NCI-H526 treated with DMSO at 0.1 percent for 48 hours (cell line): ENCODE results near the gene SLC7A4.
"Not testable (repeated sequence)": the region's sequence is repeated elsewhere in the genome, so short reads cannot be mapped to it uniquely, and the experiment has no call there.

Experiments
- DNase-seq: peaks from one replicate; lab custom pipeline; 2025; lab: John Stamatoyannopoulos, UW

Gene SLC7A4

DNA sequence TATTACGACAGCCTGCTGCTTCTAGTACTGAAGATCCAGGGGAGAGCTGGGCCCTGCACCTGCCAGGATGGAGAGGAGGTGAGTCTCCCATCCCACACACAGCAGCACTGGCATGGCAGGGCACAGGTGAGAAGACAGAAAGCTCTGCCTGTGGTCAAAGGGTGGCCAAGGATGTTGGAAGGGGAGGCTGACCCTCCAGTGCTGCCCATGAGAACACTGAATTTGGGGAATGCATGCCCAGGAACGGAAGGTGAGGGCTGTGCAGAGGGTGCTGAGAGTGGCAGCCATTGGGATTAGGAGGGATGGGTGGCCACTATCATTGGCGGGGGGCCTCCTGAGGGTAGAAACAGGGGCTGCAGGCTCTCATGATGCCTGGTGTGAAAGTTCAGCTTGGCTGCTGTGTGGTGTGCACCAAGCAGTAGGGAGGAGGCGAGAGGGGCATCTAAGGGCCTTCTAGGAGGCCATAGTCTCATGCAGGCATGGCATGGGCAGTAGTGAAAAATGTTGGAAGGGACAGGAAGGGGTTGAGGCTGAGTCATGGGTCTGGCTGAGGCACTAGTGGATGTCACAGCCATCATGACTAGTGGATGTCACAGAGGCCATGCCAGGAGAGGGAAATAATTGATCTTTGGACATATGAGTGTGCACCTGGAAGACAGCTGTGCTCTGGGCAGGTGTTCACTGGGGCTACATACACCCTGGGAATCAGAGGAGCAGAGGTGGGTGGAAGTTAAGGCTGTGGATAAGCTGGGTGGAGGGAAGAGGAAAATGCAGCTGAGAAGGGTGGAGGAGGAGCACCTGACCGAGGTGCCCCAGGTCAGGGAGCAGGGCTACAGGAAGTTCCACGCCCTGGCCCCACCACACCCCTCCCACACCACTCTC is 10.9 kb upstream of the SLC7A4 start:
- DNase-seq: no peak

DNA sequence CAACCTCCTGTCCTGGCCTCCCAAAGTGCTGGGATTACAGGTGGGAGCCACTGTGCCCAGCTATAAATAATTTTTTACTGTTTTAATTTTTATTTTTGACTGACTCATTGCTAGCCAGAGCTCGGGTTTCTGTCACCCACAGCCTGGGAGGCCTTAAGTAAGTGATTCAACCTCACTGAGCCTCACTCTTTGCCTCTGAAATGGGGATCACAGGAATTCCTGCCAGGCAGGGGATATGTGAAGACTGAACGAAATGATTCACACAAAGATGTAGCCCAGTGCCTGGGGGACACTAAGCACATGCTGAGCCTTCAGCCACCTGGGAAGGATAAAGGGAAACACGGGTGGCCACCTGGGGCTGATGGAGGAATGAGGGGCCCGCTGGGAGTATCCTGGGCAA is 9.6 kb upstream of the SLC7A4 start:
- DNase-seq: no peak

DNA sequence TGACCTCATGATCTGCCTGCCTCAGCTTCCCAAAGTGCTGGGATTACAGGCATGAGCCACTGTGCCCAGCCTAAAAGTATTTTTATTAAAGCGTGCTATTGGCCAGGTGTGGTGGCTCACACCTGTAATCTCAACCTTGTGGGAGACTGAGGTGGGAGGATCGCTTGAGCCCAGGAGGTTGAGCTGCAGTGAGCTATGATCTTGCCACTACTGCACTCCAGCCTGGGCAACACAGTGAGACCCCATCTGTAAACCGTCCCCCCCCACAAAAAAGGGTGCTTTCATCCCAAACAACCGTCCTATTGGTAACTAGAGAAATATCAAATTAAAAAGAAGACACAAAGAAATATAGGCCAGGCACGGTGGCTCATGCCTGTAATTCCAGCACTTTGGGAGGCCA is 6.8 kb upstream of the SLC7A4 start:
- not testable (repeated sequence) for DNase-seq

DNA sequence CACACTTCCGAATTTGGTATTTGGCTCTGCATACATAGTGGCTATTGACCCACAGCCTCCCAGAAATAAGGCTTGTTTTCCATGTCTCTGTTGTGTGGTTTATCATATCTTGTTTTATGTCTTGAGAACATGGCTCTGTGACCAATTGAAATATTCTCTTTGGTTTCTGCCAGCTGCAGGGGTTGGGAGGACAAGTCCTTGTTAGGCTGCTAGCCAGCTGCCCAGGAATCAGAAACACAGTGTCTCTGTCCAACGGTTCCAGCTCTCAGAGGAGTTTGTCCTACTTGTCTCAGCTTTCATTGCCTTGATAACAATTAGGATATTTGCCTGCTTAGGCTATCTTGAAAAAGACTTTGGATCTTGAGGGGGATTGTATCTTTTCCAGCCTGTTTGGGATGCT is 6.0 kb upstream of the SLC7A4 start:
- DNase-seq: no peak

DNA sequence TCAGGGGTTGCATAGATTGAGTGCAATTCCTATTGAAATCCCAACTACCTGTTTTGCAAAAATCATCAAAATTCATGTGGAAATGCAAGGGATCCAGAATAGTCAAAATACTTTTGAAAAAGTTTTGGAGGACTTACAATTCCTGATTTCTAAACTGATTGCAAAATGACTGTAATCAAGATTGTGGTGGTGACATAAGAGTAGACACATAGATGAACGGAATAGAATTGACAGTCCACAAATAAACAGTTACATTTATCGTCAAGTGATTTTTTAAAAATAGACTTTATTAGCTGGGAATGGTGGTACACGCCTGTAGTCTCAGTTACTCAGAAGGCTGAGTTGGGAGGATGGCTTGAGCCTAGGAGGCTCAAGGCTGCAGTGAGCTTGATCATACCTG is 2.6 kb upstream of the SLC7A4 start:
- DNase-seq: no peak

DNA sequence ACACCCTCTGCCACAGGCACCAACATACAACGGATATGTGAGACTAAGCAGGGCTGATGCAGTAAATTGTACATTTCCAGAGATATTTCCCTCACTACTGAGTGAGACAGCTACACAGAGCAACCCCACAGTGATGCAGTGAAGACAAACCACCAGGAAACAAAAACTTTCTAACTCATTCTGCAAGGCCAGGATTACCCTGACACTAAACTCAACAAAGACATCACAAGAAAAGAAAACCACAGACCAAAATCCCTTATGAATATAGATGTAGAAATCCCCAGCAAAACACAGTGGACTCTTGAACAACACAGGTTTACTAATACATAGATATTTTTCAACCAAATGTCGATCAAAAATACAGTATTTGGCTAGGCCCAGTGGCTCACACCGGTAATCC is 1.5 kb upstream of the SLC7A4 start:
- DNase-seq: no peak

DNA sequence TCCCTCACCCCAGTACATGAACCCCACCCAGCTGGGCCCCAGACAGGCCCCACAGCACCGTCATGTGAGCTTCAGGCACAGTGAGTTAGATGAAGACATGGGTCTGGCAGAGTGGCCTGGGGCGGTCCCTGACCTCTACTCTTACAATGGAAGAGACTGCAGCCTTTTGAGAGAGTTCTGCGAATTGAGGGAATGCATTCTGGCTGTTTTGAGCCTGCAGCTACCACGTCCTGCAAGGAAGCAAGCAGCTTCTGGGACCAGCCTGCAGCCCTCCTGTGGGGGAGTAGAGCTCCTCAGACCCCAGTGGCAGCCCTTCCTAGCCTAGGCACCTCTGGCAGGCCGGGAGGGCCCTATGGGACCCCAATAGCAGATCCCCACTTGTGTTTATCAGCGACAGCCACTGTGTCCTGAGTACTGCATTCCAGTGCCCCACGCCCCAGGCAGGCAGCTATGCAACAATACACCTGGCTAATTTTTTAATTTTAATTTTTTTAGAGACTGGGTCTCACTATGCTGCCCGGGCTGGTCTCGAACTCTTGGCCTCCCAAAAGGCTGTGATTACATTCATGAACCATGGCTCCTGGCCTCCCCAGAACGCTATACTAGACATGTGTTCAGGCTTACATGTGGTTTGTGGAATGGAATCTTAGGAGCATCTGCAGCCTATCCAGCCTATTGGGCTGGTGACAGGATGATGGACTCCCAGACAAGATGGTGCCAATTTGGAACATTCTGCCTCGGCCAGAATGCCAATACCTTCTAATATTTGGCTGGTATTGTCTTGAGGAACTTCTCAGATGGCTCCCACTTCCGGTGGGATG is 717 bp upstream of the SLC7A4 start:
- no peak for DNase-seq

DNA sequence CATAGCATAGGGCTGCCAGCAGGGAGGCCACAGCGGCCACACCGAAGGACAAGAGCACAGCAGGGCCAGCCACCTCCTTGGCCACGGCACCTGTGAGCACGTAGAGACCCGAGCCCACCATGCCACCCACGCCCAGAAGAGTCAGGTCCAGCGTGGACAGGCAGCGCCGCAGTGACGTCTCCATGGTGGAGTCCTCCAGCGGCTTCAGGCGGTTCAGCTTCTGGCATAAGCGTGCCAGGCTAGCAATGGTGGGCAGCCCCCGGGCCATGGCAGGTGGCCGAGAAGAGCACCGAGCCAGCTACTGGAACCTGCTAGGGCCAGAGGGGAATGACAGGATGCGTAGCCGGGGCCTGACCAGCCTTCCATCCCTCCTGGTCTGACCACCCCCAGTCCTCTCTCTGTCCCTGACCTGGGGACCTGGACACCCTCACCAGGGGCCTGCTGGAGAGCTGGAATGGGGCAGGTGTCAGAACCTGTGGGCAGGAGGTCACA is 770 bp downstream of the SLC7A4 start:
- no peak for DNase-seq

DNA sequence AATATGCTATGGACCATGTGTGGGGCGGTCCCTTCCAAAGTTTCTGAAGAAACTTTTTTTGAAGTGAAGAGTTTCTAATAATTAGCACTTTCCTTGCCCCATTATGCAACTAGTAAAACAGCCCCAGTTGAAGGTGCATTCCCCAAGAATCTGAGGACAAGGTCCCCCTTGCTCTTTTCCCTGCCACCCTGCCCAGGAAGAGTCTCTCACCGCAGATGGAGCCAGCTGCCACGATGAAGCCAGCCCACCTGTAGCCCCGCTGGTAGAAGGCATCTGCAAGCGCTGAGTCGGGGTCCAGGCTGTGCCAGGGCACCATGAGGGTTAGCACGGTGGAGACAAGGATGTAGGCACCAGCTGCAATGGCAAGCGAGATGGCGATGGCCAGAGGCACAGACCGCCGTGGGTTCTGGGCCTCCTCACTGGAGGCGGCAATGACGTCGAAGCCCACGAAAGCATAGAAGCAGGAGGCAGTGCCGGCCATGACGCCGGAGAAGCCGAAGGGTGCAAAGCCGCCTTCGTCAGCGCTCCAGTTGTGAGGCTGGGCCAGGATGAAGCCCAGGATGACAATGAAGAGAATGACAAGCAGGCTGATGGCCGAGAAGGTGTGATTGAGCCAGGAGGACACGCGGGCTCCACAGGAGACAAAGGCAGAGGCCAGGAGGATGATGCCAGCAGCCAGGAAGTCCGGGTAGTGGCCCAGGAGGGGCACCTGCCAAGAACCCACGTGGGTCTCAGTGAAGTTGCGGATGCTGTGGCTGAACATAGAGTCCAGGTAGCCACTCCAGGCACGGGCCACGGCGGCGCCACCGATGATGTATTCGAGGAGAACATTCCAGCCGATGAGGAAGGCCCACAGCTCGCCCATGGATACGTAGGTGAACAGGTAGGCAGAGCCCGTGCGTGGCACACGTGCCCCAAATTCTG is 1.5 kb downstream of the SLC7A4 start:
- no peak for DNase-seq

DNA sequence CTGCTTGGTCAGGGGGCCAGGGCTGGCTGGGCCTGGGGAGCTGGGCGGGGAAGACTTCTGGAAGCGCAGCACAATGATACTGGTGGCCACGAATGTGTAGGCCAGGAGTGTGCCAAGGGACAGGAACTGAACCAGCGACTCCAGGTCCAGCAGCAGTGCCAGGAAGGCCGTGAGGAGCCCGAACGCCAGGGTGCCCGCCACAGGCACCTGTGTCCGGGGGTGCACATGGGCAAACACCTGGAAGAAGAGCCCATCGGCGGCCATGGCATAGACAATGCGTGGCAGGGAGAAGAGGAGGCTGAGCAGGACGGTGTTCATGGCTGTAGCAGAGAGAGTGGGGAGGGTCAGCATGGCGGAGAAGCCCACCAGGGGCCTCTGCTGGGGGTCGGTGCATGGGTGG is 2.3 kb downstream of the SLC7A4 start:
- no peak for DNase-seq

DNA sequence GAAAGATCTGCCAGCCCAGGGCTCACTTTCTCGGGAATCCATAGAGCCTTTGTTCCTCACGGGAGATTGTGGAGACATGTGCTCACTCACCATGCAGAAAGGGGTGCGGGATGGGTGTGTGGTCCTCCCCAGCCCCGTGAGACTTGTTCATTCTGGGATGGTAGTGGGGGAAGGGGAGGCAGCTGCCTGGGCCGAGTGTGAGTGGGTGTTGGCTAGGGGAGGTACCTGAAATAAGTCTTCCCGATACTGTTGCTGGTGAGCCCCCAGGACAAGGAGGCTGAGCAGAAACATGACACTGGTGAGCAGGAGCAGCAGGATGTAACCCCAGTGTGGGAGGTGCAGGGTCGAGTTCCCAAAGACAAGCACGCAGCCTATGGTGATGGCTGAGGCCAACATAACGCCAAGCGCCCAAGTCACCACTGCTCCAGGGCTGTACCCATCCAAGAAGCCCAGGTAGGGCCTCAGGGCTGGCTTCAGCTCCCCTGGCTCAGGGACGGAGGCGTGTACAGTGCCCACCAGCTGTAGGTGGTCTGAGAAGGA is 2.8 kb downstream of the SLC7A4 start:
- no peak for DNase-seq

DNA sequence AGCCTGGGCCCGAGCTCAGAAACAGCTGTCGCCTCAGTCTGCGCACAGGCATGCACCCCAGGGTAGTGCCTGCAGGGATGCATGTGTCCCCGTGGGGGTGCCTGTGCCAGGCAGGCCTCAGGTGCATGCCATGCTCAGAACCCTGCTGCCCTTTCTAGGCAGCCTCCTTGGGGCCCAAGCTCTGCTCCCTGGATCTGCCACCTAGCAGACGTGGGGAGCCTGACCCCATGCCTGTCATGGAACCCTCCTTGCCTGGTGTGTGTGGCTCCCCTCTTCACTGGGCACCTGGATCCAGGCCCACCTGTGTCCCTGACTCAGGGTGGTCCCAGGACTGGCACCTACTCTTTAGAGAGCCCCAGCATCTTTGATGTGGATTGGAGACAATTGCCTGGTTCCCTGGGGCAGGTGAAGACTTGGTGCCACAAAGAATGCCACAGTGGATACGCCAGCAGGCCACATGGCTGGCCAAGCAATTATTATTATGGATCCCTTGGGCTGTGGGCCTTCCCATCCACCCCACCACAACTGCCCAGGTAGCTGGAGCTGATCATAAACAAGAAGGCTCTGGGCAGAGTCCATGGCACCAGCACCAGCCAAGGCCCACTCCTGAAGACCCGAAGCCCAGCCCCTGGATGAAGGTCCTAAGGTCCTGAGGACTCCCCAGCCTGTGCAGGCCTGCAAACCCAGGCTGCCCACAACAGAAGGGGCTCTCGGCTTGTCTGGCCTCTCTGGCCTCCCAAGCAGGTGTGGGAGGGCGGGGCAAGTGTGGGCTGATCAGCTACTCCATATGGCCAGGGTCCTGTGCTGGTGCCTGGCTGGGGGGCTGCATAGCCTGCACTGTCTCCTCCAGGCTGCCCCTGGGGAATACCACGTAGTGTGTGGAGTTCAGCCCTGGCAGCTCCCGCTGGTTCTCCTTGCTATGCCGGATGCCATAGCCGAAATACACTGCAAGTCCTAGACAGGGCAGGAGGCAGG is 3.8 kb downstream of the SLC7A4 start:
- DNase-seq: no peak

DNA sequence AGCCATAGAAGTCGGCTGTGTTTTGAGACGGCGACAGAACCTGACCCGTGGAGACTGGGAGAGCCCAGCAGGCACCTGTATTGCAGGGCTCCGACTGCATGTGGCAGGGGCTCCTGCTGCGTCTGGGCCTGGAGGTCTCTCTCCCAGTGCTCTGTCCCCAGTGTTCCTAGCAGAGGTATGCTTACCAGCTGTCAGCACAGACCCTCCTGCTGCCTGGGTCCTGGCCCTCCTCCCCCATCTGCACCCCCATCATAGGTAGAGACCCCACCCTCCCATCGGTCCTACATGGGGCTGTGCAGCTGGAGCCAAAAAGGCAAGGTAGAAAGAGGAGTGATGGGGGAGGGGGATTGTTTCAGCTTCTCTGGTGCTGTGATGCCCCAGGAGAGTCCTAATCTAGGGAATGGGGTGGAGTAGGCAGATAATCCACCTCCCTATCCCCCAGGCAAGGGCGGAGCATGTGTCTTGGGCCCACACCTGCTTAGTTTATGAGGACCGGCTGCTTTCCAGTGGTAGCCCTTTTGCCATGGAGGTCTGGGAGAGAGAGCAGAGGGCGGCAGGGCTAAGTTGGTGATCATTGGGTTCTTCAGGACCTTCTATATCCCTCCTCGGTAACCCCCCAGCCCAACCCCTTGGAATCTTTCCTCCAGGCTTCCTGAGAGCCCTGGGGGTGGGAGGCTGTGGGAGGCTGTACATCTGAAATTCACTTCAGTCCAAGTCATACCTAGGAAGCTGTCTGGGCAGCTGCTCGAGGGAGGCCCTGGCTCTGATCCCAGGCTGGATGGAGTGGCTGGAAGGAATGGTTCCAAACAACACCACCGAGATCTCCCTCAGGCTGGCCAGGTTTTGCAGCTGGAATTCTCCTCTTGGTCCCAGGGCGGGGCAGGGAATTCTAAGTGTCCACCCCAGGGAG is 5.3 kb downstream of the SLC7A4 start:
- no peak for DNase-seq

DNA sequence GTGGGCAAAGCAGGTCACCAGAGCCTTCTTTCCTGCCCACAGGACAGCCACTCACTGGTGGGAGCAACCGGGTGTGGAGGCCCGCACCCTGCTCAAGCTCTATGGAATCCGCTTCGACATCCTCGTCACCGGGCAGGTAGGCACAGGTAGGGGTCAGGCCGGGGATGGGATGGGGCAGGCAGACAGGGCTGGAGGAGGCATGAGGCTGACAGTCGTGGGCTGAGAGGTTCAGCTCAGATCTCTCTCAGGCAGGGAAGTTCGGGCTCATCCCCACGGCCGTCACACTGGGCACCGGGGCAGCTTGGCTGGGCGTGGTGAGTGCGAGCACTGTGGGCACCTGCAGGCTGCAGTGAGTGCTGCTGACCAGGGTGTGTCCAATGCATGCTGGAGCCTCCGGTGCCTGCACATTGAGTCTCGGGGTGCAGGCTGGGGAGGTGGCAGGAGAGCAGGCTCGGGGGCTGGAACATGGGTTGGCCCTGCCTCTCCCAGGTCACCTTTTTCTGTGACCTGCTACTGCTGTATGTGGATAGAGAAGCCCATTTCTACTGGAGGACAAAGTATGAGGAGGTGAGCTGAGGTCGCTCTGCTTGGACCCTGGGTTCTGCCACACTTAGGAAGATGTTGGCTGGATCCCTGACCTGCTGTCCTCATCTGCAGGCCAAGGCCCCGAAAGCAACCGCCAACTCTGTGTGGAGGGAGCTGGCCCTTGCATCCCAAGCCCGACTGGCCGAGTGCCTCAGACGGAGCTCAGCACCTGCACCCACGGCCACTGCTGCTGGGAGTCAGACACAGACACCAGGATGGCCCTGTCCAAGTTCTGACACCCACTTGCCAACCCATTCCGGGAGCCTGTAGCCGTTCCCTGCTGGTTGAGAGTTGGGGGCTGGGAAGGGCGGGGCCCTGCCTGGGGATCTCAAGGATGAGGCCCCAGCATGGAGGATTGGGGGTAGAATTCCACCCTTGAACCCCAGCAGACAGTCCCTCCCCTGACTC is 6.3 kb downstream of the SLC7A4 start:
- no peak for DNase-seq

DNA sequence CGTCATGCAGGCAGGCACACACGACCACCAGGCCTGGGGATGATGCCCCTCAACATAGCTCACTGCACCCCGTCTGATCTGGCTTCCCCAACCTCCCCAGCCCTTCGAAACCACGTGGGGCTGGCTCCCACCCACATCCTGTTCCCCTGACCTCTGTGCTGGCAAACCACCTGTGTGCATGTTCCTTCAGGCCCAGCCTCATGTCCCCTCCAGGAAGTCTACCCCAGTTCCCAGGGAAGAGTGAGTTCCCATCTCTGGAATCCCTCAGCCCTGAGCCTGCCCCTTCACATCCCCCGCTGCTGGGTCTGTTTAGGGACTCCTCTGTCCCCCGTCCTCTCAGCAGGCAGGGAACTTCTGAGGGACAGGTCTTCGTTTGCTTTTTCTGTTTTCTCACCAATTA is 7.1 kb downstream of the SLC7A4 start:
- no peak for DNase-seq

DNA sequence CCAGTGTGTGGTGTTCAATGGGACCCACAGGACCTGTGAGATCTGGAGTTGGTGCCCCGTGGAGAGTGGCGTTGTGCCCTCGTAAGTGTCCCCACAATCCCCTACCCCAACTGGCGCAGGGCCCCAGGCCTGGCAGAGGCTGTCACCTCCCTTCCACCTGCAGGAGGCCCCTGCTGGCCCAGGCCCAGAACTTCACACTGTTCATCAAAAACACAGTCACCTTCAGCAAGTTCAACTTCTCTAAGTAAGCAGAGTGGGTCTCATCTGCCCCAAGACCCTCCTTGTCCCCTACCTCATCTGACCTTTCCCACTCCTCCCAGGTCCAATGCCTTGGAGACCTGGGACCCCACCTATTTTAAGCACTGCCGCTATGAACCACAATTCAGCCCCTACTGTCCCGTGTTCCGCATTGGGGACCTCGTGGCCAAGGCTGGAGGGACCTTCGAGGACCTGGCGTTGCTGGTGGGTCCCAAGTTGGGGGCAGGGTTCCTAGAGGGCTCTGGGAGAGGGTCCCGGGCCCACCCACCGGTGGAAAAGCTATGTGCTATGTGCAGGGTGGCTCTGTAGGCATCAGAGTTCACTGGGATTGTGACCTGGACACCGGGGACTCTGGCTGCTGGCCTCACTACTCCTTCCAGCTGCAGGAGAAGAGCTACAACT is 9.3 kb downstream of the SLC7A4 start:
- DNase-seq: no peak

DNA sequence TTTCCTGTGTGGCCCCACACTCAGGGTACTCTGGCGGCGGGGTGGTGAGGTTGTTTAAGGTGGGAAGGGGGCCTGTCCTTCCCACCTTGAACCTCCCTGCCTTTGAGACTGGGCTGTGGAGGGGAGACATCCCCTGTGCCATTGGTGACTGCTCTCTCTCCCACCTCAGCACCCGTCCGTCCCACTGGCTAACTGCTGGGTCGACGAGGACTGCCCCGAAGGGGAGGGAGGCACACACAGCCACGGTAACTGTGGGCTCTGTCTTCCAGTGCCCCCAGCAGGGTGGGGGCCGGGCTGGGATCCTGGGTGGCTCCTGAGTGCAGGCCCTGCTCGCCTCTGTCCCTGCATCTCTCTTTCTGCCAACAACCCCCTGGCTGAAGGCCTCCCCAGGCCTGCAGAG is 9.9 kb downstream of the SLC7A4 start:
- DNase-seq: no peak
